HG02759 (cell line): ENCODE data around the gene DYNC1LI1.

ENCODE experiments used
- ATAC-seq: cut with Tn5 transposase; IDR thresholded peaks from one replicate; pipeline ENCODE4 v1.9.1; 2021; ENCODE audit warnings: mild to moderate bottlenecking, moderate library complexity; ENCODE audit not compliant: unreplicated experiment

Gene DYNC1LI1

GRCh38 chr3:32570421-32571191 is at the start of gene DYNC1LI1:
TSS of gene DYNC1LI1 (minus strand) at chr3:32570858. CDS start at chr3:32570770, 88 bp downstream.
- ATAC-seq: peak; percentile 91

GRCh38 chr3:32619395-32619794 is 48.7 kb upstream of the DYNC1LI1 start:
- no peak for ATAC-seq

GRCh38 chr3:32616267-32616962 is 45.8 kb upstream of the DYNC1LI1 start:
- no peak for ATAC-seq

- no peak for ATAC-seq
These were observed 44.3 kb upstream of the DYNC1LI1 start for GRCh38 chr3:32614956-32615355.

- no peak for ATAC-seq
These were observed 42.5 kb upstream of the DYNC1LI1 start for GRCh38 chr3:32613183-32613582.

- ATAC-seq: no peak
These were observed 41.9 kb upstream of the DYNC1LI1 start for GRCh38 chr3:32612547-32612946.

- ATAC-seq: no peak
These were observed 36.9 kb upstream of the DYNC1LI1 start for GRCh38 chr3:32607522-32607921.

GRCh38 chr3:32606960-32607359 is 36.3 kb upstream of the DYNC1LI1 start:
- ATAC-seq: no peak

- ATAC-seq: no peak
These were observed 35.6 kb upstream of the DYNC1LI1 start for GRCh38 chr3:32606277-32606676.

- no peak for ATAC-seq
These were observed 32.4 kb upstream of the DYNC1LI1 start for GRCh38 chr3:32603064-32603463.

GRCh38 chr3:32602206-32602605 is 31.5 kb upstream of the DYNC1LI1 start:
- no peak for ATAC-seq

- no peak for ATAC-seq
These were observed 31.1 kb upstream of the DYNC1LI1 start for GRCh38 chr3:32601722-32602121.

GRCh38 chr3:32597656-32598055 is 27.0 kb upstream of the DYNC1LI1 start:
- no peak for ATAC-seq

GRCh38 chr3:32596909-32597369 is 26.3 kb upstream of the DYNC1LI1 start:
- ATAC-seq: no peak

- ATAC-seq: no peak
These were observed 25.7 kb upstream of the DYNC1LI1 start for GRCh38 chr3:32596282-32596908.

GRCh38 chr3:32595323-32595722 is 24.7 kb upstream of the DYNC1LI1 start:
- ATAC-seq: no peak

GRCh38 chr3:32593903-32594525 is 23.4 kb upstream of the DYNC1LI1 start:
- no peak for ATAC-seq

GRCh38 chr3:32592696-32593353 is 22.2 kb upstream of the DYNC1LI1 start:
- no peak for ATAC-seq

- no peak for ATAC-seq
These were observed 21.4 kb upstream of the DYNC1LI1 start for GRCh38 chr3:32592011-32592410.

- ATAC-seq: no peak
These were observed 20.5 kb upstream of the DYNC1LI1 start for GRCh38 chr3:32591186-32591585.

GRCh38 chr3:32586356-32586755 is 15.7 kb upstream of the DYNC1LI1 start:
- no peak for ATAC-seq
